ENCODE data around the gene CMTM5.

GRCh38 chr14:23407516-23408306 lies 30.9 kb downstream of the CMTM5 start, which contains the start of gene MYH6:
- no peak for TF ChIP-seq CTCF (IDR thresholded peaks at IDR 0.05)
- no peak for TF ChIP-seq POLR2AphosphoS5 (IDR thresholded peaks at IDR 0.05; ENCODE audit: insufficient read depth in 1 of 2, low read depth in 1 of 2)
